ENCODE results near the gene KIRREL3. TPM values are rescaled to one million over a fixed set of nuclear protein-coding genes. Genes with fewer than 3 reads are reported as not detected.
"Not testable (repeated sequence)": the region's sequence is repeated elsewhere in the genome, so short reads cannot be mapped to it uniquely, and the experiment has no call there.

The KIRREL3 gene
- total and polyA plus RNA-seq, 2 of the 8 experiments (the other 6 are each of a cell fraction or from before 2014, with no cell fraction given), result 0.29 to 0.32 TPM

DNA sequence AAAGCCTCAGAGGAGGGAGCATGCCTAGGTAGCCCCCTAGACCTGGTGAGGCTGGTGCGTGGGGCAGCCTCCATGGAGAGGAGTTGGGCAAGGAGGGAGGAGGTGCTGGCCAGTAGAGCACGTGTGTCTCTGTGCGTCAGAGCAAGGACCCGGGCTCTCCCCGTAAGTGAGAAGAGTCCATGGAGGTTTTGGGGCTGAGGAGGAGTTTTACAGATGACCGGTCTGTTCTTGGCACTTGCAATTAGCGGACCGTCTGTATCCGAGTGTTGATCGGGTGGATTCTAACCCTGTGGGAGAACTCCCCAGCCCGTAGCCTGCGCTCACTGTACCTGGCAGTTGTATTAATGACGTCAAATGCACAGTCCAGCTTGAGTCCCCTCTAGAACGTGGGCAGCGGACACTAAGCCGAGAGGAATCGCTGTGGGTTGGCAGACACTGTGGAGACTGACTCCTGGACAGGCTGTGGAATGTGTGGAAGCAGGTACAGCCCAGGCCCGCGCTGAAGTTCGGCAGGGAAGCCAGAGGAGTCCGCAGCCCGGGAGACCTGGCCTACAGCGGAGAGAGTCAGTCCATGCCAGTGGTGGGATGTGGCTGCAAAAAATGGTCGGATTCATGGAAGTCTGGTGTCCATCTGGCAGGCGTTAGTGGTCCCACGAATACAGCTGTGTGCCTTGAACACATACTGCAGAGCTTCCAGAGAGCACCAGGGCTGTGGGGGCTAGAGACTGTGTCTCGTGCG, 625.8 kb downstream of the KIRREL3 start:
- H2BK120ac ChIP-seq (replicated peaks; ENCODE audit: low read depth, low read length); H2AFZ ChIP-seq (ENCODE audit: low read length); H3K36me3 ChIP-seq (ENCODE audit: control insufficient read depth in 2 of 4, insufficient read depth in 4 of 4, low read length in 3 of 4); H3K23me2 ChIP-seq (ENCODE audit: low read depth, low read length); H3K4ac ChIP-seq (replicated peaks; ENCODE audit: insufficient read length, low read depth, low read length); H2BK12ac ChIP-seq (ENCODE audit: low read depth, low read length); H4K91ac ChIP-seq (replicated peaks; ENCODE audit: insufficient read length, low read length); H3K4me2 ChIP-seq (ENCODE audit: insufficient read depth in 1 of 2, low read depth in 2 of 2, low read length in 2 of 2); H3K27me3 ChIP-seq (replicated peaks in 1 of 4; ENCODE audit: control insufficient read depth in 3 of 4, extremely low read depth in 1 of 4, insufficient read depth in 3 of 4, low read length in 3 of 4); H2BK20ac ChIP-seq (ENCODE audit: low read length); H3K79me1 ChIP-seq (ENCODE audit: low read depth, low read length); H3K14ac ChIP-seq (ENCODE audit: insufficient read length); H4K5ac ChIP-seq (ENCODE audit: insufficient read length, low read depth, low read length); H3K9me3 ChIP-seq (ENCODE audit: insufficient read depth in 2 of 2, low read depth in 1 of 2, low read length in 1 of 2); H2AK5ac ChIP-seq (ENCODE audit: low read depth, low read length); H4K20me1 ChIP-seq (replicated peaks in 1 of 2; ENCODE audit: control insufficient read depth in 1 of 2, insufficient read depth in 2 of 2, low read length in 2 of 2); H2BK5ac ChIP-seq (ENCODE audit: low read depth, low read length); H3K56ac ChIP-seq (replicated peaks; ENCODE audit: insufficient read length, low read depth, low read length); H4K8ac ChIP-seq (ENCODE audit: extremely low read depth, insufficient read depth, low read length); H3K4me1 ChIP-seq (replicated peaks in 1 of 4; ENCODE audit: control insufficient read depth in 3 of 4, insufficient read depth in 4 of 4, low read length in 3 of 4); FAIRE-seq; POLR2A ChIA-PET (ENCODE audit: partially characterized antibody); H2BK15ac ChIP-seq (ENCODE audit: low read length); H3K23ac ChIP-seq (ENCODE audit: insufficient read length); H3K4me3 ChIP-seq (ENCODE audit: extremely low read depth in 1 of 4, insufficient read depth in 2 of 4, low read depth in 3 of 4, low read length in 4 of 4); H3K27ac ChIP-seq (ENCODE audit: low read depth, low read length); DNase-seq (ENCODE audit: low read depth in 1 of 2, low spot score in 2 of 2); H3K18ac ChIP-seq (ENCODE audit: extremely low read depth, low read length); H3K9ac ChIP-seq (replicated peaks in 1 of 4; ENCODE audit: extremely low read depth in 1 of 4, low read depth in 3 of 4, low read length in 3 of 4): not testable (repeated sequence)
- CTCF ChIA-PET (ENCODE audit: partially characterized antibody), result interaction anchor here (0.9 kb wide), 1 partner anchor 18 kb away, joined by 3 read pairs; no protein-coding TSS in a partner anchor
- 89% methylated on average over 21 of the region's 28 CpGs; no CpG with 5 or more reads in 1 of the 2 experiments for WGBS, 2 experiments (ENCODE audit: extremely low coverage in 1 of 2, insufficient coverage in 1 of 2, insufficient read length in 1 of 2, insufficient replicate concordance in 2 of 2, low coverage in 1 of 2, low lambda C conversion rate in 2 of 2, missing lambda C conversion rate in 1 of 2)
- H3K79me2 ChIP-seq (ENCODE audit: control insufficient read depth in 1 of 2, insufficient read depth in 2 of 2, low read length in 2 of 2), result peaks cover 0 to 29% of the 10 kb centered on the region in 2 experiments; a peak in 2 of 4 replicates

Data from H1 (cell line).